AG08395 (cell line): ENCODE measurements around the gene TTLL8.

Source experiments
- DNase-seq: peaks from one replicate; pipeline ENCODE4 v3.0.0; 2012; ENCODE audit warnings: mixed read lengths, low spot score

The TTLL8 gene

GRCh38 chr22:50018608-50019285, 39.4 kb downstream of the TTLL8 start:
- no peak for DNase-seq

- DNase-seq, result no peak
Observed at GRCh38 chr22:50017701-50018224, 40.3 kb downstream of the TTLL8 start.

- DNase-seq, result no peak
Observed at GRCh38 chr22:50016988-50017700, 41.0 kb downstream of the TTLL8 start.

GRCh38 chr22:50016308-50016987, 41.6 kb downstream of the TTLL8 start:
- no peak for DNase-seq

- DNase-seq, result no peak
Observed at GRCh38 chr22:50015451-50016307, 42.4 kb downstream of the TTLL8 start.

GRCh38 chr22:50014655-50015401, 43.3 kb downstream of the TTLL8 start:
- DNase-seq, result no peak

- no peak for DNase-seq
Observed at GRCh38 chr22:50014053-50014501, 44.0 kb downstream of the TTLL8 start.

- peak; percentile 54 for DNase-seq
Observed at GRCh38 chr22:50012211-50013181, 45.6 kb downstream of the TTLL8 start, which contains the start of gene IL17REL. Gene IL17REL (minus strand): TSS chr22:50012765. CDS start chr22:50012646, 119 bp downstream.

- DNase-seq, result no peak
Observed at GRCh38 chr22:50011447-50012210, 46.5 kb downstream of the TTLL8 start.

GRCh38 chr22:50010676-50011446, 47.2 kb downstream of the TTLL8 start:
- no peak for DNase-seq

- no peak for DNase-seq
Observed at GRCh38 chr22:50009765-50010675, 48.1 kb downstream of the TTLL8 start.

- DNase-seq, result no peak
Observed at GRCh38 chr22:50009251-50009650, 48.8 kb downstream of the TTLL8 start.

GRCh38 chr22:50008151-50009040, 49.7 kb downstream of the TTLL8 start:
- DNase-seq, result no peak

- no peak for DNase-seq
Observed at GRCh38 chr22:50007057-50007511, 51.0 kb downstream of the TTLL8 start.

GRCh38 chr22:50004918-50005317, 53.2 kb downstream of the TTLL8 start:
- no peak for DNase-seq

- DNase-seq, result no peak
Observed at GRCh38 chr22:50002791-50003190, 55.3 kb downstream of the TTLL8 start.
